DMS153 (cell line): ENCODE measurements around the gene ARHGAP27.

Experiments
- DNase-seq: peaks from one replicate; lab custom pipeline; 2025; lab: John Stamatoyannopoulos, UW

Gene ARHGAP27

GRCh38 chr17:45384047-45384788 lies 48.5 kb downstream of the ARHGAP27 start:
- DNase-seq = no peak

- DNase-seq = no peak
These were observed 49.7 kb downstream of the ARHGAP27 start for GRCh38 chr17:45383003-45383402.

- no peak for DNase-seq
These were observed 50.4 kb downstream of the ARHGAP27 start for GRCh38 chr17:45382226-45382625.

- DNase-seq = no peak
These were observed 51.7 kb downstream of the ARHGAP27 start for GRCh38 chr17:45380991-45381390.

- no peak for DNase-seq
These were observed 52.5 kb downstream of the ARHGAP27 start for GRCh38 chr17:45380046-45380765.

- DNase-seq = no peak
These were observed 55.3 kb downstream of the ARHGAP27 start for GRCh38 chr17:45377401-45377800.

GRCh38 chr17:45376171-45377005 lies 56.3 kb downstream of the ARHGAP27 start:
- no peak for DNase-seq

GRCh38 chr17:45374501-45374900 lies 58.2 kb downstream of the ARHGAP27 start:
- DNase-seq = no peak

- DNase-seq = no peak
These were observed 60.3 kb downstream of the ARHGAP27 start for GRCh38 chr17:45372325-45372869.

- no peak for DNase-seq
These were observed 61.0 kb downstream of the ARHGAP27 start for GRCh38 chr17:45371414-45372324.

- no peak for DNase-seq
These were observed 61.7 kb downstream of the ARHGAP27 start for GRCh38 chr17:45370949-45371413.

GRCh38 chr17:45369421-45369820 lies 63.2 kb downstream of the ARHGAP27 start:
- no peak for DNase-seq

- DNase-seq = no peak
These were observed 64.0 kb downstream of the ARHGAP27 start for GRCh38 chr17:45368651-45369050.

- DNase-seq = no peak
These were observed 65.5 kb downstream of the ARHGAP27 start for GRCh38 chr17:45367216-45367615.

- DNase-seq = no peak
These were observed 66.0 kb downstream of the ARHGAP27 start for GRCh38 chr17:45366691-45367090.

GRCh38 chr17:45366049-45366448 lies 66.6 kb downstream of the ARHGAP27 start:
- no peak for DNase-seq

GRCh38 chr17:45364531-45365390 lies 67.9 kb downstream of the ARHGAP27 start:
- peak; percentile 72 for DNase-seq

- no peak for DNase-seq
These were observed 69.2 kb downstream of the ARHGAP27 start for GRCh38 chr17:45363498-45363897.

GRCh38 chr17:45361976-45362375 lies 70.7 kb downstream of the ARHGAP27 start:
- no peak for DNase-seq

- no peak for DNase-seq
These were observed 71.2 kb downstream of the ARHGAP27 start for GRCh38 chr17:45361451-45361850.
